ENCODE results near the gene VPS72.
A peak's percentile ranks its signal among the peaks of the same experiment; 100 is the strongest.

The VPS72 gene

GRCh38 chr1:151134396-151134795 lies 55.6 kb downstream of the VPS72 start:
- Histone ChIP-seq H3K27me3 (peaks cover 0 to 14% (median 0%) of the 10 kb centered on the region in 11 experiments; a peak in 4 of 22 replicates), H3K9me3 (replicated peaks in 1 of 11) (no peaks in the 10 kb centered on the region), H3K27ac (no peak overlapping the region), H4K20me1 (peaks cover 0 to 75% (median 43%) of the 10 kb centered on the region in 11 experiments; a peak in 14 of 22 replicates), H3K36me3 (peaks cover 44 to 88% (median 78%) of the 10 kb centered on the region in 11 experiments), H3K4me1 (peaks cover 0 to 12% (median 4%) of the 10 kb centered on the region in 10 experiments; a peak in 4 of 20 replicates), H3K9ac (peak overlapping the region in 1 of 11 experiments; percentile 33; a peak in 2 of 22 replicates), H3K4me2 (no peak overlapping the region), H3K4me3 (no peak overlapping the region)
- no peak for TF ChIP-seq Cebpa-rat (IDR thresholded peaks at IDR 0.05)

GRCh38 chr1:151133018-151133806 lies 56.8 kb downstream of the VPS72 start:
- Histone ChIP-seq H3K9me3 (replicated peaks in 1 of 11) (no peaks in the 10 kb centered on the region), H3K4me2 (no peak overlapping the region), H3K4me1 (peaks cover 0 to 12% (median 4%) of the 10 kb centered on the region in 10 experiments; a peak in 4 of 20 replicates), H3K4me3 (no peak overlapping the region), H3K36me3 (peaks cover 37 to 76% (median 66%) of the 10 kb centered on the region in 11 experiments), H3K27ac (no peak overlapping the region), H3K27me3 (peaks cover 0 to 14% (median 0%) of the 10 kb centered on the region in 11 experiments; a peak in 4 of 22 replicates), H3K9ac (no peak overlapping the region), H4K20me1 (peaks cover 0 to 65% (median 37%) of the 10 kb centered on the region in 11 experiments; a peak in 14 of 22 replicates)
- TF ChIP-seq Cebpa-rat (IDR thresholded peaks at IDR 0.05), result no peak

- Histone ChIP-seq H3K4me3 (no peak overlapping the region), H3K4me2 (no peak overlapping the region), H3K4me1 (peaks cover 0 to 12% (median 4%) of the 10 kb centered on the region in 10 experiments; a peak in 4 of 20 replicates), H3K9ac (no peak overlapping the region), H3K27ac (no peak overlapping the region), H3K36me3 (peaks cover 32 to 69% (median 59%) of the 10 kb centered on the region in 11 experiments), H3K9me3 (replicated peaks in 1 of 11) (no peaks in the 10 kb centered on the region), H3K27me3 (peaks cover 0 to 14% (median 0%) of the 10 kb centered on the region in 11 experiments; a peak in 4 of 22 replicates), H4K20me1 (peaks cover 0 to 58% (median 29%) of the 10 kb centered on the region in 11 experiments; a peak in 13 of 22 replicates)
- TF ChIP-seq Cebpa-rat (IDR thresholded peaks at IDR 0.05), result no peak
Measured at GRCh38 chr1:151132335-151133017, 57.5 kb downstream of the VPS72 start.

- Histone ChIP-seq H4K20me1 (peaks cover 0 to 56% (median 27%) of the 10 kb centered on the region in 11 experiments; a peak in 13 of 22 replicates), H3K4me1 (peaks cover 0 to 12% (median 4%) of the 10 kb centered on the region in 10 experiments; a peak in 4 of 20 replicates)
Measured at GRCh38 chr1:151131701-151132334, 58.2 kb downstream of the VPS72 start.

GRCh38 chr1:151130987-151131586 lies 58.9 kb downstream of the VPS72 start:
- peaks cover 0 to 14% (median 0%) of the 10 kb centered on the region in 11 experiments; a peak in 4 of 22 replicates for H3K27me3 ChIP-seq
- peak overlapping the region in 3 of 10 experiments; percentile 20 to 37 (median 23); a peak in 1 of 20 replicates for H3K4me3 ChIP-seq
- no peak for TF ChIP-seq Cebpa-rat (IDR thresholded peaks at IDR 0.05)
- peaks cover 0 to 12% (median 4%) of the 10 kb centered on the region in 10 experiments; a peak in 4 of 20 replicates for H3K4me1 ChIP-seq
- H3K27ac ChIP-seq, result peak overlapping the region in 1 of 11 experiments; percentile 11; a peak in 2 of 22 replicates
- H3K36me3 ChIP-seq, result peaks cover 21 to 55% (median 45%) of the 10 kb centered on the region in 11 experiments; a peak in 21 of 22 replicates
- H3K4me2 ChIP-seq, result peak overlapping the region in 10 of 11 experiments; percentile 35 to 73 (median 47); a peak in 18 of 22 replicates
- H3K9ac ChIP-seq, result peak overlapping the region in 7 of 11 experiments; percentile 5 to 42 (median 33); a peak in 9 of 22 replicates
- peaks cover 0 to 49% (median 27%) of the 10 kb centered on the region in 11 experiments; a peak in 13 of 22 replicates for H4K20me1 ChIP-seq
- H3K9me3 ChIP-seq (replicated peaks in 1 of 11), result no peaks in the 10 kb centered on the region

More at GRCh38 chr1:151131701-151132334, 58.2 kb downstream of the VPS72 start:
- Histone ChIP-seq H3K9me3 (replicated peaks in 1 of 11) (no peaks in the 10 kb centered on the region), H3K36me3 (peaks cover 28 to 62% (median 53%) of the 10 kb centered on the region in 11 experiments), H3K4me2 (peak overlapping the region in 9 of 11 experiments; percentile 35 to 64 (median 47); a peak in 15 of 22 replicates), H3K9ac (peak overlapping the region in 6 of 11 experiments; percentile 5 to 42 (median 21); a peak in 5 of 22 replicates), H3K27ac (no peak overlapping the region), H3K27me3 (peaks cover 0 to 14% (median 0%) of the 10 kb centered on the region in 11 experiments; a peak in 4 of 22 replicates), H3K4me3 (no peak overlapping the region)
- no peak for TF ChIP-seq Cebpa-rat (IDR thresholded peaks at IDR 0.05)

- H3K36me3 ChIP-seq, result peaks cover 3 to 32% (median 22%) of the 10 kb centered on the region in 11 experiments; a peak in 19 of 22 replicates
- TF ChIP-seq Cebpa-rat (IDR thresholded peaks at IDR 0.05), result no peak
- peaks cover 0 to 14% (median 0%) of the 10 kb centered on the region in 11 experiments; a peak in 4 of 22 replicates for H3K27me3 ChIP-seq
Measured at GRCh38 chr1:151128800-151129199, 61.2 kb downstream of the VPS72 start.

More at GRCh38 chr1:151128800-151129199, 61.2 kb downstream of the VPS72 start:
- peaks cover 0 to 12% (median 4%) of the 10 kb centered on the region in 10 experiments; a peak in 4 of 20 replicates for H3K4me1 ChIP-seq
- H3K9me3 ChIP-seq (replicated peaks in 1 of 11), result no peaks in the 10 kb centered on the region
- H3K9ac ChIP-seq, result no peak overlapping the region
- H3K27ac ChIP-seq, result no peak overlapping the region
- H3K4me2 ChIP-seq, result no peak overlapping the region
- H3K4me3 ChIP-seq, result no peak overlapping the region
- peaks cover 0 to 31% (median 18%) of the 10 kb centered on the region in 11 experiments; a peak in 12 of 22 replicates for H4K20me1 ChIP-seq

Measured in BLaER1 treated with 17β-estradiol and CSF1 and Interleukin-3, amounts not matched to agents 10 nM and 100 nM (cell line).